OCI-LY3 (cell line): ENCODE measurements around the gene SMARCA1.
"Not testable (repeated sequence)": the region's sequence is repeated elsewhere in the genome, so short reads cannot be mapped to it uniquely, and the experiment has no call there.

Experiments used
- H2AFZ ChIP-seq: fragments of 200-600, 300-600 bp; shearing (Covaris generic); 2 replicates; pipeline ENCODE4 v1.6.0; 2014; ENCODE audit warnings: antibody characterized with exemption, low read depth, low read length
- H3K27ac ChIP-seq: fragments of 200-600, 300-600 bp; sonication (generic); 2 replicates; pipeline ENCODE4 v1.5.1; 2014; ENCODE audit warnings: mild to moderate bottlenecking, low read length, moderate library complexity, mixed read lengths
- H3K27me3 ChIP-seq: fragments of 200-600, 300-600 bp; sonication (generic); 2 replicates; pipeline ENCODE4 v1.6.1; 2014; ENCODE audit warnings: low read depth, low read length, mixed read lengths
- H3K36me3 ChIP-seq: fragments of 200-600, 300-600 bp; sonication (generic); replicated peaks from 2 replicates; pipeline ENCODE3; 2014; ENCODE audit warnings: low read depth, low read length, mixed read lengths
- H3K4me1 ChIP-seq: fragments of 300-600, 200-600 bp; sonication (generic); 2 replicates; pipeline ENCODE4 v1.6.1; 2014; ENCODE audit warnings: low read length, mixed read lengths
- H3K4me2 ChIP-seq: fragments of 200-600, 300-600 bp; sonication (generic); 2 replicates; pipeline ENCODE4 v1.6.1; 2014; ENCODE audit warnings: low read length, mixed read lengths
- H3K4me3 ChIP-seq: fragments of 300-600, 200-600 bp; sonication (generic); 2 replicates; pipeline ENCODE4 v1.5.1; 2014; ENCODE audit warnings: antibody characterized with exemption, mild to moderate bottlenecking, low read length, moderate library complexity
- H3K79me2 ChIP-seq: fragments of 300-600, 200-600 bp; shearing (Covaris generic); 2 replicates; pipeline ENCODE4 v1.6.1; 2014; ENCODE audit warnings: mild to moderate bottlenecking, low read length, mixed read lengths
- H3K9ac ChIP-seq: fragments of 300-600, 200-600 bp; shearing (Covaris generic); 2 replicates; pipeline ENCODE4 v1.6.0; 2014; ENCODE audit warnings: mild to moderate bottlenecking, low read length, moderate library complexity
- H3K9me3 ChIP-seq: fragments of 200-600, 300-600 bp; shearing (Covaris generic); 2 replicates; pipeline ENCODE4 v1.6.1; 2014; ENCODE audit warnings: low read length, mixed read lengths; ENCODE audit not compliant: insufficient read depth
- H4K20me1 ChIP-seq: fragments of 200-600, 300-600 bp; sonication (generic); 2 replicates; pipeline ENCODE4 v1.6.1; 2016; ENCODE audit warnings: low read length, mixed read lengths; ENCODE audit not compliant: insufficient read depth
- CTCF ChIP-seq: fragments of 200-600, 300-600 bp; sonication (generic); IDR thresholded peaks from 2 replicates; pipeline ENCODE4 v1.5.1; 2014; ENCODE audit warnings: antibody characterized with exemption, low read length, low read depth
- EZH2phosphoT487 ChIP-seq: fragments of 200-600 bp; shearing (Covaris generic); IDR thresholded peaks from 2 replicates; pipeline ENCODE4 v1.6.1; 2018; ENCODE audit warnings: antibody characterized with exemption, mixed run types, low read depth

The SMARCA1 gene

GRCh38 chrX:129556806-129557315 lies 33.6 kb upstream of the SMARCA1 start:
- Histone ChIP-seq H3K79me2 (no peaks in the 10 kb centered on the region), H3K4me1 (peaks cover 41% of the 10 kb centered on the region), H4K20me1 (no peaks in the 10 kb centered on the region), H3K9ac (no peak overlapping the region), H3K36me3 (peaks cover 41% of the 10 kb centered on the region), H3K27ac (no peak overlapping the region), H3K9me3 (no peaks in the 10 kb centered on the region), H3K27me3 (no peaks in the 10 kb centered on the region), H2AFZ (no peak overlapping the region), H3K4me3 (no peak overlapping the region), H3K4me2 (peak overlapping the region; percentile 54)
- TF ChIP-seq CTCF (no peak), EZH2phosphoT487 (no peak)

- not testable (repeated sequence) for H3K79me2 ChIP-seq, H3K9me3 ChIP-seq, H3K27ac ChIP-seq, H4K20me1 ChIP-seq, H3K4me2 ChIP-seq, H2AFZ ChIP-seq, H3K4me3 ChIP-seq, H3K9ac ChIP-seq, H3K27me3 ChIP-seq
- Histone ChIP-seq H3K36me3 (peaks cover 32% of the 10 kb centered on the region), H3K4me1 (peaks cover 41% of the 10 kb centered on the region)
These were observed 31.5 kb upstream of the SMARCA1 start for GRCh38 chrX:129554816-129555215.

- Histone ChIP-seq H3K27ac (peak overlapping the region; percentile 73), H3K4me2 (peak overlapping the region; percentile 77), H3K79me2 (no peaks in the 10 kb centered on the region), H2AFZ (no peak overlapping the region), H3K9me3 (no peaks in the 10 kb centered on the region), H4K20me1 (no peaks in the 10 kb centered on the region), H3K27me3 (no peaks in the 10 kb centered on the region), H3K36me3 (peaks cover 25% of the 10 kb centered on the region), H3K4me1 (peaks cover 41% of the 10 kb centered on the region), H3K9ac (peak overlapping the region; percentile 23; the same call in 1 of the 2 replicates), H3K4me3 (peak overlapping the region; percentile 29)
- TF ChIP-seq CTCF = no peak
- TF ChIP-seq EZH2phosphoT487 = no peak
These were observed 30.5 kb upstream of the SMARCA1 start for GRCh38 chrX:129553619-129554288.

- Histone ChIP-seq H3K4me1 (peaks cover 25% of the 10 kb centered on the region), H2AFZ (no peak overlapping the region), H3K27ac (no peak overlapping the region), H3K4me3 (no peak overlapping the region), H3K4me2 (no peak overlapping the region), H3K9me3 (no peaks in the 10 kb centered on the region), H4K20me1 (no peaks in the 10 kb centered on the region), H3K27me3 (no peaks in the 10 kb centered on the region), H3K79me2 (no peaks in the 10 kb centered on the region), H3K36me3 (peaks cover 7% of the 10 kb centered on the region), H3K9ac (no peak overlapping the region)
- TF ChIP-seq CTCF (no peak), EZH2phosphoT487 (no peak)
These were observed 25.8 kb upstream of the SMARCA1 start for GRCh38 chrX:129549124-129549523.
